HuH-7 (cell line): Measurements from ENCODE around the gene METRN.
A peak's percentile ranks its signal among the peaks of the same experiment; 100 is the strongest.

Experiments
- DNase-seq: peaks from one replicate; pipeline ENCODE4 v3.0.0; 2011; ENCODE audit warnings: low spot score

Gene METRN

GRCh38 chr16:724188-725040 is 9.5 kb downstream of the METRN start:
- no peak for DNase-seq

- no peak for DNase-seq
These were observed 10.1 kb downstream of the METRN start for GRCh38 chr16:725041-725376.

GRCh38 chr16:725463-726187 is 10.7 kb downstream of the METRN start:
- DNase-seq, result no peak

GRCh38 chr16:726188-726437 is 11.2 kb downstream of the METRN start:
- no peak for DNase-seq

GRCh38 chr16:726438-727290 is 11.7 kb downstream of the METRN start, which contains the start of the genes CCDC78 and HAGHL:
CCDC78 (minus strand) TSS chr16:726443; CDS start chr16:726367, 76 bp downstream.
HAGHL (plus strand) TSS chr16:727106; CDS start chr16:727510, 404 bp downstream.
- DNase-seq, result peak; percentile 60

GRCh38 chr16:727291-727977 is 12.5 kb downstream of the METRN start:
- no peak for DNase-seq

GRCh38 chr16:728131-728889 is 13.4 kb downstream of the METRN start:
- peak; percentile 69 for DNase-seq

- DNase-seq, result no peak
These were observed 14.2 kb downstream of the METRN start for GRCh38 chr16:728890-729744.

GRCh38 chr16:729768-730665 is 15.1 kb downstream of the METRN start:
- DNase-seq, result no peak

GRCh38 chr16:730666-731509 is 16.0 kb downstream of the METRN start:
- DNase-seq, result no peak

GRCh38 chr16:732332-732731 is 17.4 kb downstream of the METRN start:
- DNase-seq, result no peak

- DNase-seq, result no peak
These were observed 18.0 kb downstream of the METRN start for GRCh38 chr16:732936-733335.

GRCh38 chr16:733382-734207 is 18.7 kb downstream of the METRN start:
- no peak for DNase-seq

GRCh38 chr16:734208-734980 is 19.5 kb downstream of the METRN start:
- no peak for DNase-seq

- no peak for DNase-seq
These were observed 20.3 kb downstream of the METRN start for GRCh38 chr16:734981-735881.
